Frontal cortex (tissue), 4 donors: ENCODE data around the gene EHF. TPM values are rescaled to one million over a fixed set of nuclear protein-coding genes. Genes with fewer than 3 reads are reported as not detected.

Experiments used
- DNase-seq, 2 donors: peaks; one replicate each; pipeline ENCODE4 v3.0.0; 2012; ENCODE audit warnings: low spot score in 2 of 2
- FAIRE-seq: peaks from 2 replicates; lab custom pipeline; 2012; peaks lifted over from hg19 to GRCh38; lab: Jason Lieb, UNC
- total RNA-seq: library from RNA; depleted of rRNA; stranded (reverse); fragments of >200 nt; gene quantifications from one replicate; pipeline ENCODE4 v1.2.3, GENCODE V29; 2014
- donor health status: control.
- donor health status: control.
- donor health status: control.

EHF gene
- total RNA-seq, 1 donor from 2014 or later, result 0.41 TPM

DNA sequence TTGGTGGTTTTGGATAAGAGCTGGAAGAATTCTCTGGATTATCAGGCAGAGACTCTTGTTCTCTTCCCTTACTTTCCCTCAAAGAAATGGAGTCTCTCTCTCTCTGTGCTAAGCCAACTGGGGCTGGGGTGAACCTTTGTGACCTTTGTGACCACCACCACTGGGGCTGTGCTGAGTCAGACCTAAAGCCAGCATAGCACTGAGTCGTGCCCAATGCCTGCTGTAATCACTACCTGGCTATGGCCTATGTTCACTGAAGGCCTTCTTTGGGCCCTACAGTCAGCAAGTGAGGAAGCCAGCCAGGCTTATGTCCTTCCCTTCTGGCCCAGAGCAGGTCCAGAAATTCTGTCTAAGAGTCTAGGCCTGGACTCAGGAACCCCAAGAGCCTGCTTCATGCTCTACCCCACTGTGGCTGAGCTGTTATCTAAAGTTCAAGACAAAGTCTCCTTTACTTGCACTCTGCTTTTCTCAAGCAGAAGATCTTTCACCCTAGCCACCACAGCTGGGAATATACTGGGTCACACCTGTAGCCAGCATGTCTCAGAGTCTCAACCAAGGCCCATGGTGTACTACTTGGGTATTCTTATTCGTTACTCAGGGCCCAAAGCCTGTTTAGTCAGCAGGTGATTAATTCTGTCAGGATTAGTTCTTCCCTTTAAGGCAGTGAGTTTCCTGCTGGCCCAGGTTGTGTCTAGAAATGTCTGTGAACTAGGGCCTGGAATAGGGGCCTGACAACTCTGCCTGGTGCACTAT, 86.0 kb downstream of the EHF start:
- DNase-seq (no peak), FAIRE-seq (no peak)

DNA sequence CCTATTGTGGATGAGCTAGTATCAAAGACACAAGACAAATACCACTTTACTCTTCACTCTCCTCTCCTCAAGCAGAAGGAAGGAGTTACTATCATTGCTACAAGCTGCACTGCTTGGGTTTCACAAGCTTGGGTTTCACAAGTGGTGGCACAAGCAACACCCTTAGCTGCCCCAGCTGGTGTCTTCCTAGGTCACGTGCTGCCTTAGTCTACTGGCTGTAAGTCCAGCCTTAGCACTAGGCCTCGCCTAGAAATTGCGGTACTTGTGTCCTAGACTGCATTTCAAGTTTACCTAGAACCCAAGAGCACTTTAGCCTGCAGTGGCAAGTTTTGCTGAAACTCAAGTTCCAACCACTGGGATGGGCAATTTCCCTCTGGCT, 86.6 kb downstream of the EHF start:
- DNase-seq (no peak), FAIRE-seq (no peak)

Other genes starting within 250 kb of the EHF start
- gene CAT, start 182.2 kb upstream of the EHF start, total RNA-seq, result 55.0 TPM
- gene ELF5, start 107.3 kb upstream of the EHF start, total RNA-seq, result not detected